SU-DHL-6 (cell line): ENCODE data around the gene ITGA8.

Source experiments
- H2AFZ ChIP-seq: fragments of 200-600 bp; sonication (generic); 2 replicates; pipeline ENCODE4 v1.6.1; 2014; ENCODE audit warnings: low read depth, mild to moderate bottlenecking, moderate library complexity, mixed read lengths, antibody characterized with exemption, low read length; ENCODE audit not compliant: severe bottlenecking
- H3F3A ChIP-seq: fragments of 200-600 bp; shearing (Covaris generic); 2 replicates; pipeline ENCODE4 v1.6.0; 2016; ENCODE audit warnings: antibody characterized with exemption, mild to moderate bottlenecking; ENCODE audit not compliant: insufficient read depth
- H3K27ac ChIP-seq: fragments of 200-600 bp; sonication (generic); 2 replicates; pipeline ENCODE4 v1.5.1; 2016; ENCODE audit warnings: low read depth, mild to moderate bottlenecking, low read length, moderate library complexity, mixed read lengths
- H3K27me3 ChIP-seq: fragments of 200-600 bp; sonication (generic), shearing (Covaris generic); 2 replicates; pipeline ENCODE4 v1.6.0; 2014; ENCODE audit warnings: mild to moderate bottlenecking, low read length
- H3K36me3 ChIP-seq: fragments of 200-600 bp; sonication (generic); 2 replicates; pipeline ENCODE4 v1.6.1; 2014; ENCODE audit warnings: mild to moderate bottlenecking, low read length, mixed read lengths
- H3K4me2 ChIP-seq: fragments of 300-600, 200-600 bp; shearing (Covaris generic), sonication (generic); 2 replicates; pipeline ENCODE4 v1.6.0; 2014; ENCODE audit warnings: low read length, low read depth, mild to moderate bottlenecking; ENCODE audit not compliant: poor library complexity, severe bottlenecking
- H3K4me3 ChIP-seq: fragments of 200-600 bp; sonication (generic); 2 replicates; pipeline ENCODE4 v1.5.1; 2014; ENCODE audit warnings: antibody characterized with exemption, low read length, mild to moderate bottlenecking, mixed read lengths; ENCODE audit not compliant: insufficient read depth, poor library complexity, severe bottlenecking
- H3K79me2 ChIP-seq: fragments of 200-600 bp; sonication (generic); 2 replicates; pipeline ENCODE4 v1.6.1; 2014; ENCODE audit warnings: mild to moderate bottlenecking, low read length, moderate library complexity; ENCODE audit not compliant: insufficient read depth
- H3K9ac ChIP-seq: fragments of 200-600 bp; sonication (generic); 2 replicates; pipeline ENCODE4 v1.7.0; 2014; ENCODE audit warnings: mild to moderate bottlenecking, low read length
- H3K9me2 ChIP-seq: fragments of 200-600 bp; sonication (generic); replicated peaks from 2 replicates; pipeline ENCODE4 v1.6.1; 2014; ENCODE audit warnings: low read length; ENCODE audit not compliant: insufficient read depth
- H3K9me3 ChIP-seq: fragments of 200-600 bp; sonication (generic); 2 replicates; pipeline ENCODE4 v1.6.1; 2014; ENCODE audit warnings: low read length, mixed read lengths; ENCODE audit not compliant: insufficient read depth
- H4K20me1 ChIP-seq: fragments of 200-600 bp; sonication (generic); 2 replicates; pipeline ENCODE4 v1.6.1; 2014; ENCODE audit warnings: low read depth, mild to moderate bottlenecking, antibody characterized with exemption, low read length, moderate library complexity, mixed read lengths
- EZH2phosphoT487 ChIP-seq: fragments of 200-600 bp; sonication (generic), shearing (Covaris generic); conservative IDR thresholded peaks from 2 replicates; pipeline ENCODE4 v1.6.1; 2018; ENCODE audit warnings: mild to moderate bottlenecking, antibody characterized with exemption, low read length, moderate library complexity, mixed read lengths
- TF ChIP-seq, protein P1 (sequence below): fragments of 200-600 bp; sonication (generic); IDR thresholded peaks from one replicate; pipeline ENCODE4 v1.5.1; 2017; ENCODE audit warnings: antibody characterized with exemption, mild to moderate bottlenecking, low read length, moderate library complexity; ENCODE audit not compliant: insufficient read depth, poor library complexity, severe bottlenecking

ITGA8 gene

GRCh38 chr10:15620836-15621515 is 98.7 kb downstream of the ITGA8 start:
- Histone ChIP-seq H3K9ac (no peak overlapping the region), H3K36me3 (no peaks in the 10 kb centered on the region), H3F3A (no peaks in the 10 kb centered on the region), H3K27me3 (no peaks in the 10 kb centered on the region; the same call in 1 of the 2 replicates), H4K20me1 (no peaks in the 10 kb centered on the region), H2AFZ (no peak overlapping the region), H3K79me2 (no peaks in the 10 kb centered on the region), H3K4me3 (no peak overlapping the region), H3K4me2 (no peak overlapping the region), H3K9me3 (no peaks in the 10 kb centered on the region), H3K9me2 (no peaks in the 10 kb centered on the region; the same call in 1 of the 2 replicates), H3K27ac (no peak overlapping the region)
- TF ChIP-seq, protein P1, sequence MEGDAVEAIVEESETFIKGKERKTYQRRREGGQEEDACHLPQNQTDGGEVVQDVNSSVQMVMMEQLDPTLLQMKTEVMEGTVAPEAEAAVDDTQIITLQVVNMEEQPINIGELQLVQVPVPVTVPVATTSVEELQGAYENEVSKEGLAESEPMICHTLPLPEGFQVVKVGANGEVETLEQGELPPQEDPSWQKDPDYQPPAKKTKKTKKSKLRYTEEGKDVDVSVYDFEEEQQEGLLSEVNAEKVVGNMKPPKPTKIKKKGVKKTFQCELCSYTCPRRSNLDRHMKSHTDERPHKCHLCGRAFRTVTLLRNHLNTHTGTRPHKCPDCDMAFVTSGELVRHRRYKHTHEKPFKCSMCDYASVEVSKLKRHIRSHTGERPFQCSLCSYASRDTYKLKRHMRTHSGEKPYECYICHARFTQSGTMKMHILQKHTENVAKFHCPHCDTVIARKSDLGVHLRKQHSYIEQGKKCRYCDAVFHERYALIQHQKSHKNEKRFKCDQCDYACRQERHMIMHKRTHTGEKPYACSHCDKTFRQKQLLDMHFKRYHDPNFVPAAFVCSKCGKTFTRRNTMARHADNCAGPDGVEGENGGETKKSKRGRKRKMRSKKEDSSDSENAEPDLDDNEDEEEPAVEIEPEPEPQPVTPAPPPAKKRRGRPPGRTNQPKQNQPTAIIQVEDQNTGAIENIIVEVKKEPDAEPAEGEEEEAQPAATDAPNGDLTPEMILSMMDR = no peak
- TF ChIP-seq EZH2phosphoT487 = no peak

GRCh38 chr10:15620337-15620736 is 99.4 kb downstream of the ITGA8 start:
- H3K27me3 ChIP-seq = no peaks in the 10 kb centered on the region; the same call in 1 of the 2 replicates
- no peaks in the 10 kb centered on the region for H3K36me3 ChIP-seq
- no peak overlapping the region for H3K4me2 ChIP-seq
- H3K4me3 ChIP-seq = no peak overlapping the region
- H4K20me1 ChIP-seq = no peaks in the 10 kb centered on the region
- H2AFZ ChIP-seq = no peak overlapping the region
- H3K9ac ChIP-seq = no peak overlapping the region
- no peak overlapping the region for H3K27ac ChIP-seq
- no peaks in the 10 kb centered on the region for H3K9me3 ChIP-seq
- no peaks in the 10 kb centered on the region for H3F3A ChIP-seq
- no peaks in the 10 kb centered on the region for H3K79me2 ChIP-seq
- TF ChIP-seq, protein P1 = no peak
- TF ChIP-seq EZH2phosphoT487 = no peak
- no peaks in the 10 kb centered on the region; the same call in 1 of the 2 replicates for H3K9me2 ChIP-seq

DNA sequence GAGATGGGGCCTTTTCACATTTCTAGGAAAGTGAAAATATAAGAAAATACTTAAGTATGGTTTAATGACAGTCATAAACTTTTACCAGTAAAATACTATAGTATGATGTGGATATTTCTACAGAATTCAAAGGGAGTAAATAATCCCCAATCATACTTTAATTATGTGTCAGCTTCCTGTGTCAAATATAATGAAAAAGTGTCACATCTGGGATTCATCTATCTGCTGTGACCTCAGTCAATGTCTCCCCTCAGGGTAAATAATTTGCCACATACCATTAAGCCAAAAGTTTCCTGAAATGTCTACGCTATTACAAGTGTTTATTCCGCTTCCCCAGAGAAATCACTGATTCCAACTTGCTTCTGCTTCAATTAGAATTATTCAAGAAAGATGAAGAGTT is 110.5 kb downstream of the ITGA8 start:
- Histone ChIP-seq H3K4me3 (no peak overlapping the region), H3K9me2 (no peaks in the 10 kb centered on the region), H3K4me2 (no peak overlapping the region), H3F3A (no peaks in the 10 kb centered on the region), H2AFZ (no peak overlapping the region), H3K27ac (no peak overlapping the region), H4K20me1 (no peaks in the 10 kb centered on the region), H3K79me2 (no peaks in the 10 kb centered on the region), H3K36me3 (no peaks in the 10 kb centered on the region), H3K9me3 (no peaks in the 10 kb centered on the region), H3K9ac (no peak overlapping the region), H3K27me3 (no peaks in the 10 kb centered on the region)
- TF ChIP-seq EZH2phosphoT487 = no peak
- TF ChIP-seq, protein P1 = no peak
